Measurements from ENCODE around the gene RSPRY1. TPM values are rescaled to one million over a fixed set of nuclear protein-coding genes. Genes with fewer than 3 reads are reported as not detected.

RSPRY1 gene
- total RNA-seq, 2 experiments from 2014 or later: 24.5 to 29.4 TPM

DNA sequence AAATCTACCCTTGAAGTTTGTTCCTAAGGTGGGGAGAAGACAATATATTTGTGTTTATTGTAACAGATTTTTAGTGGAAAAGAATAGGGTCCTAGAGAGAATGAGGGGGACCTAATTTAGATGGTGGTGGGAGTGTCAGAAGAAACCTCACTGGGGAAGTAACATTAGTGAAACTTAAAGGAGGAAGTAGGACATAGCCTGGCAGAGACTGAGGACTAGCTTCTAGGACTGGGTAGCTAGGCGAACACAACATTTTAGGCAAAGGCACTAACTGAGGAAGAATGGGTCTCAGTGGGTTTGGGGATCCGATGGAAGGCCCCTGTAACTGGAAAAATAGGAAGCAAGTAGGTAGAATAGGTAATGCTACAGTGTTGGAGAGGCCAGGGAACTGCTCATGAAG is 54.7 kb downstream of the RSPRY1 start:
- H3K9me3 Mint-ChIP-seq: no peaks in the 10 kb centered on the region
- no peaks in the 10 kb centered on the region for H3K27me3 Mint-ChIP-seq
- TF ChIP-seq, protein P1, sequence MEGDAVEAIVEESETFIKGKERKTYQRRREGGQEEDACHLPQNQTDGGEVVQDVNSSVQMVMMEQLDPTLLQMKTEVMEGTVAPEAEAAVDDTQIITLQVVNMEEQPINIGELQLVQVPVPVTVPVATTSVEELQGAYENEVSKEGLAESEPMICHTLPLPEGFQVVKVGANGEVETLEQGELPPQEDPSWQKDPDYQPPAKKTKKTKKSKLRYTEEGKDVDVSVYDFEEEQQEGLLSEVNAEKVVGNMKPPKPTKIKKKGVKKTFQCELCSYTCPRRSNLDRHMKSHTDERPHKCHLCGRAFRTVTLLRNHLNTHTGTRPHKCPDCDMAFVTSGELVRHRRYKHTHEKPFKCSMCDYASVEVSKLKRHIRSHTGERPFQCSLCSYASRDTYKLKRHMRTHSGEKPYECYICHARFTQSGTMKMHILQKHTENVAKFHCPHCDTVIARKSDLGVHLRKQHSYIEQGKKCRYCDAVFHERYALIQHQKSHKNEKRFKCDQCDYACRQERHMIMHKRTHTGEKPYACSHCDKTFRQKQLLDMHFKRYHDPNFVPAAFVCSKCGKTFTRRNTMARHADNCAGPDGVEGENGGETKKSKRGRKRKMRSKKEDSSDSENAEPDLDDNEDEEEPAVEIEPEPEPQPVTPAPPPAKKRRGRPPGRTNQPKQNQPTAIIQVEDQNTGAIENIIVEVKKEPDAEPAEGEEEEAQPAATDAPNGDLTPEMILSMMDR (IDR thresholded peaks at IDR 0.05): no peak
- peaks cover 12% of the 10 kb centered on the region for H3K36me3 Mint-ChIP-seq (ENCODE audit: low read depth)
- CTCF ChIA-PET: interaction anchor here (1.2 kb wide), 1 partner anchor 26 kb away, joined by 3 read pairs; no protein-coding TSS in a partner anchor
- no peak overlapping the region for H3K27ac Mint-ChIP-seq
- no peak for DNase-seq
- H3K4me3 Mint-ChIP-seq: no peak overlapping the region
- ATAC-seq: no peak
- H3K4me1 Mint-ChIP-seq (ENCODE audit: low read depth): peaks cover 19% of the 10 kb centered on the region
- intact Hi-C loops (cut with micrococcal nuclease): no loop called here
- POLR2A ChIA-PET: interaction anchor here (1.0 kb wide), 1 partner anchor 15 kb away, joined by 6 read pairs; no protein-coding TSS in a partner anchor

- H3K36me3 Mint-ChIP-seq (ENCODE audit: low read depth): peaks cover 5% of the 10 kb centered on the region
- no peak overlapping the region for H3K27ac Mint-ChIP-seq
- POLR2A ChIA-PET: no interaction called here
Observed at GRCh38 chr16:57242650-57243049, 56.5 kb downstream of the RSPRY1 start.

GRCh38 chr16:57244463-57244766 is 58.3 kb downstream of the RSPRY1 start:
- H3K27me3 Mint-ChIP-seq: no peaks in the 10 kb centered on the region
- H3K4me3 Mint-ChIP-seq: peak overlapping the region; percentile 87
- peaks cover 3% of the 10 kb centered on the region for H3K36me3 Mint-ChIP-seq (ENCODE audit: low read depth)
- ChIA-PET POLR2A (no interaction called here), CTCF (interaction anchor here (1.2 kb wide), 1 partner anchor 17 kb away, joined by 3 read pairs; no protein-coding TSS in a partner anchor)
- intact Hi-C loops (cut with micrococcal nuclease): no loop called here
- no peak for ATAC-seq
- no peak for DNase-seq
- peaks cover 17% of the 10 kb centered on the region for H3K4me1 Mint-ChIP-seq (ENCODE audit: low read depth)
- TF ChIP-seq, protein P1 (IDR thresholded peaks at IDR 0.05): no peak
- no peaks in the 10 kb centered on the region for H3K9me3 Mint-ChIP-seq
- H3K27ac Mint-ChIP-seq: peak overlapping the region; percentile 92

More at GRCh38 chr16:57242650-57243049, 56.5 kb downstream of the RSPRY1 start:
- DNase-seq (no peak), ATAC-seq (no peak)
- no peak overlapping the region for H3K4me3 Mint-ChIP-seq
- no peaks in the 10 kb centered on the region for H3K9me3 Mint-ChIP-seq
- intact Hi-C loops (cut with micrococcal nuclease): no loop called here
- peaks cover 24% of the 10 kb centered on the region for H3K4me1 Mint-ChIP-seq (ENCODE audit: low read depth)
- CTCF ChIA-PET: interaction anchor here (0.8 to 1.7 kb wide), 3 partner anchors 19 to 159 kb away, joined by 3 to 4 read pairs (median 4); partner anchors contain the start of genes PSME3IP1 and RSPRY1
- H3K27me3 Mint-ChIP-seq: no peaks in the 10 kb centered on the region
- TF ChIP-seq, protein P1 (IDR thresholded peaks at IDR 0.05): no peak

GRCh38 chr16:57244767-57245471 is 58.8 kb downstream of the RSPRY1 start, which contains the start of gene ARL2BP:
Gene ARL2BP, plus strand, starts transcription at chr16:57245259. Its CDS starts 109 bp downstream, at chr16:57245368.
- Mint-ChIP-seq H3K27ac (peak within 1 kb of the TSS; percentile 92), H3K9me3 (no peaks in the 10 kb centered on the region), H3K27me3 (no peaks in the 10 kb centered on the region), H3K4me1 (ENCODE audit: low read depth) (peaks cover 17% of the 10 kb centered on the region), H3K36me3 (ENCODE audit: low read depth) (peaks cover 4% of the 10 kb centered on the region), H3K4me3 (peak within 1 kb of the TSS; percentile 87)
- TF ChIP-seq, protein P1 (IDR thresholded peaks at IDR 0.05): no peak
- CTCF ChIA-PET: interaction anchor here (1.0 to 1.6 kb wide), 4 partner anchors 16 to 174 kb away, joined by 3 to 6 read pairs (median 3); no protein-coding TSS in a partner anchor
- ATAC-seq (peak; percentile 97), DNase-seq (peak; percentile 98)
- intact Hi-C loops (cut with micrococcal nuclease): no loop called here
- POLR2A ChIA-PET: interaction anchor here (0.8 to 1.3 kb wide), 7 partner anchors 15 to 279 kb away, joined by 3 to 5 read pairs (median 4); no protein-coding TSS in a partner anchor
